HepG2 (cell line): Measurements from ENCODE around the gene DPAGT1. TPM values are rescaled to one million over a fixed set of nuclear protein-coding genes. Genes with fewer than 3 reads are reported as not detected.

Experiments used
- ATAC-seq: fragments of 200-7000 bp; cut with Tn5 transposase; 3 replicates; pipeline ENCODE4 v1.9.1; 2020; ENCODE audit warnings: mild to moderate bottlenecking, moderate library complexity
- BruUV-seq: library from RNA; stranded (reverse); fragments of 400-500 nt; replicated peaks from 2 replicates; lab custom pipeline; 2021; lab: Mats Ljungman, UMichigan
- CTCF ChIA-PET: fragments of 300-600 bp; formaldehyde crosslinking; extraction: SDS; loops from one replicate; lab custom pipeline; 2021; ENCODE audit warnings: low total read pairs, inconsistent platforms, low intra/inter-chr PET ratio; lab: Yijun Ruan, JAX
- POLR2A ChIA-PET: fragments of 350-600 bp; sonication (Branson Sonifier 250); formaldehyde crosslinking; loops from one replicate; lab custom pipeline; 2020; ENCODE audit warnings: antibody characterized with exemption, inconsistent platforms; lab: Yijun Ruan, JAX
- DNase-seq: peaks from one replicate; pipeline ENCODE4 v3.0.0-alpha.2; 2015; ENCODE audit warnings: low spot score
- FAIRE-seq: peaks from 3 replicates; lab custom pipeline; 2011; peaks lifted over from hg19 to GRCh38; lab: Jason Lieb, UNC
- H2AFZ ChIP-seq: one replicate; pipeline ENCODE4 v1.6.1; 2011; ENCODE audit warnings: low read length, inconsistent platforms
- H3K27ac ChIP-seq: fragments of 300-600 bp; 3 replicates; pipeline ENCODE4 v1.8.0; 2011; ENCODE audit warnings: mixed run types, mild to moderate bottlenecking, mixed read lengths, low read length, inconsistent platforms; ENCODE audit not compliant: insufficient read depth; ENCODE audit errors: extremely low read length
- H3K27me3 ChIP-seq, 2 experiments: fragments of 200-600 bp in 1 of 2; 2 replicates in 1 of 2; 3 replicates in 1 of 2; pipeline versions ENCODE4 v1.6.0 to v1.8.0; 2011; ENCODE audit warnings: low read length in 2 of 2, mild to moderate bottlenecking in 2 of 2, moderate library complexity in 2 of 2, inconsistent platforms in 1 of 2; ENCODE audit not compliant: insufficient read depth in 2 of 2, control insufficient read depth in 1 of 2
- H3K36me3 ChIP-seq, 2 experiments: fragments of 200-600 bp in 1 of 2; replicated peaks in 1 of 2; 2 replicates in 1 of 2; 3 replicates in 1 of 2; pipeline versions ENCODE4 v1.5.1 to v1.8.0; 2011; ENCODE audit warnings: low read length in 2 of 2, inconsistent platforms in 1 of 2; ENCODE audit not compliant: insufficient read depth in 2 of 2, control insufficient read depth in 1 of 2
- H3K4me1 ChIP-seq: 2 replicates; pipeline ENCODE4 v1.5.1; 2012; ENCODE audit warnings: low read length, inconsistent platforms; ENCODE audit not compliant: insufficient read depth
- H3K4me2 ChIP-seq: 2 replicates; pipeline ENCODE4 v1.6.0; 2011; ENCODE audit warnings: low read depth, low read length, inconsistent platforms
- H3K4me3 ChIP-seq, 3 experiments: fragments of 200-600 bp in 1 of 3; sonication (generic), shearing (Covaris generic) in 1 of 3; replicated peaks in 1 of 3; 2 replicates each; pipeline ENCODE4 v1.5.1; 2011 to 2016; ENCODE audit warnings: low read length in 3 of 3, inconsistent platforms in 2 of 3, low read depth in 2 of 3, mild to moderate bottlenecking in 2 of 3, control low read depth in 1 of 3, mixed read lengths in 1 of 3; ENCODE audit not compliant: insufficient read depth in 1 of 3
- H3K79me2 ChIP-seq: one replicate; pipeline ENCODE4 v1.6.1; 2011; ENCODE audit warnings: low read length, inconsistent platforms; ENCODE audit not compliant: insufficient read depth
- H3K9ac ChIP-seq: 2 replicates; pipeline ENCODE4 v1.6.0; 2011; ENCODE audit warnings: mild to moderate bottlenecking, low read depth, low read length, inconsistent platforms; ENCODE audit not compliant: insufficient read depth
- H3K9me3 ChIP-seq: 2 replicates; pipeline ENCODE4 v1.5.1; 2012; ENCODE audit warnings: mild to moderate bottlenecking, low read length
- H4K20me1 ChIP-seq: 2 replicates; pipeline ENCODE4 v1.6.0; 2011; ENCODE audit warnings: inconsistent platforms, mild to moderate bottlenecking, low read length, moderate library complexity; ENCODE audit not compliant: insufficient read depth
- KAT2B ChIP-seq: fragments of 150-350 bp; IDR thresholded peaks from 2 replicates; pipeline ENCODE4 v1.6.1; 2014; ENCODE audit warnings: low read depth, low read length, borderline replicate concordance
- WGBS: methylation state at CpG from one replicate; pipeline ENCODE4 v1.1.6; 2017; ENCODE audit warnings: low lambda C conversion rate; 5-methylcytosine and 5-hydroxymethylcytosine counted together
- in situ Hi-C: cut with HindIII; loops from 2 replicates; pipeline ENCODE4 v1.10.0; 2017; ENCODE audit warnings: low pct_unique_long_range_greater_than_20kb; ENCODE audit not compliant: extremely low pct_ligation_motif_present
- intact Hi-C: fragments of 100-400 bp; cut with micrococcal nuclease; formaldehyde crosslinking; loops from one replicate; pipeline ENCODE4 v1.10.0; 2022; ENCODE audit not compliant: unreplicated experiment
- polyA plus RNA-seq, 8 experiments: library from polyadenylated mRNA; depleted of rRNA in 3 of 8; stranded (reverse) in 7 of 8; unstranded in 1 of 8; fragments of >200 nt; fragmentation: Illumina TruSeq in 4 of 8; extraction: Trizol in 4 of 8; gene quantifications; 2 replicates each; pipeline versions ENCODE4 v1.2.1 to v1.2.3, GENCODE V29; 2011 to 2016; ENCODE audit warnings: low read depth in 4 of 8, missing spikeins in 1 of 8, mixed read lengths in 1 of 8; ENCODE audit not compliant: insufficient read depth in 1 of 8
- total RNA-seq, 5 experiments: library from RNA; depleted of rRNA; stranded (reverse); fragments of >200 nt; fragmentation: Illumina TruSeq; extraction: Trizol; gene quantifications; 2 replicates each; pipeline ENCODE4 v1.2.3, GENCODE V29; 2016; ENCODE audit warnings: low read depth in 1 of 5
- TF ChIP-seq, protein P1 (sequence below): sonication (generic); formaldehyde crosslinking; IDR thresholded peaks from 2 replicates; pipeline ENCODE4 v1.8.1; 2022; ENCODE audit warnings: mild to moderate bottlenecking, missing genetic modification reagents
- TF ChIP-seq, protein P2 (sequence below): sonication (generic); formaldehyde crosslinking; IDR thresholded peaks from 2 replicates; pipeline ENCODE4 v1.8.0; 2022; ENCODE audit warnings: mild to moderate bottlenecking, missing genetic modification reagents; ENCODE audit not compliant: insufficient replicate concordance

Gene DPAGT1
- total and polyA plus RNA-seq, 2 of the 13 experiments (the other 11 are each of a cell fraction or from before 2014, with no cell fraction given): 37.6 to 70.7 TPM

DNA sequence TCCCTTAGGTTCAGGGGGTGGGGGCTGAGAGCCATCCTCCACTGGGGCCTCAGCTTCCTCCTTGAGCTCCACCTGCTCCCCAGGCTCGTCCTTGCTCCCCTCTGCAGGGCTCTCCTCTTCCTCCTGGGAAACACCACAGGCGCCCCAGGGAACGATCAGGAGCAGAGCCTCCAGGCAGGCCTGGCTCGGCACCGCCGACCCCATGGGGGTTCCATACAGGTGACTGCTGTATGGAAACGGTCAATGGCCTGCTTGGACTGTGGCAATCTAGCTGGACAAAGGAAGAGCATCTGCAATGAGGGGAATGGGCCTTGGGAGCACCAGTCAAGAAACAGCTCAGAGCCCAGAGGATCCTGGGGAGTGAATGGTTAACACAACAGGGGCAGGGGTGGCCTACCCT lies 52.6 kb downstream of the DPAGT1 start:
- 95% methylated on average over 7 of the region's 7 CpGs for WGBS
- no TSS peak for BruUV-seq
- Histone ChIP-seq H4K20me1 (peaks cover 3% of the 10 kb centered on the region; the same call in 1 of the 2 replicates), H3K36me3 (peaks cover 55 to 73% of the 10 kb centered on the region in 2 experiments), H3K79me2 (peaks cover 3% of the 10 kb centered on the region), H2AFZ (no peak overlapping the region), H3K27ac (no peak overlapping the region), H3K9ac (no peak overlapping the region), H3K9me3 (no peaks in the 10 kb centered on the region), H3K4me3 (no peak overlapping the region), H3K27me3 (no peaks in the 10 kb centered on the region), H3K4me1 (no peaks in the 10 kb centered on the region), H3K4me2 (no peak overlapping the region)
- POLR2A ChIA-PET: interaction anchor here (1.1 to 1.4 kb wide), 2 partner anchors 16 to 19 kb away, joined by 3 to 4 read pairs; partner anchors contain the start of gene VPS11
- DNase-seq: no peak
- CTCF ChIA-PET: no interaction called here
- in situ Hi-C loops (no loop called here), intact Hi-C loops (no loop called here)
- ATAC-seq: no peak
- TF ChIP-seq, protein P1, sequence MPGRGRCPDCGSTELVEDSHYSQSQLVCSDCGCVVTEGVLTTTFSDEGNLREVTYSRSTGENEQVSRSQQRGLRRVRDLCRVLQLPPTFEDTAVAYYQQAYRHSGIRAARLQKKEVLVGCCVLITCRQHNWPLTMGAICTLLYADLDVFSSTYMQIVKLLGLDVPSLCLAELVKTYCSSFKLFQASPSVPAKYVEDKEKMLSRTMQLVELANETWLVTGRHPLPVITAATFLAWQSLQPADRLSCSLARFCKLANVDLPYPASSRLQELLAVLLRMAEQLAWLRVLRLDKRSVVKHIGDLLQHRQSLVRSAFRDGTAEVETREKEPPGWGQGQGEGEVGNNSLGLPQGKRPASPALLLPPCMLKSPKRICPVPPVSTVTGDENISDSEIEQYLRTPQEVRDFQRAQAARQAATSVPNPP (CRISPR knock-in tag): no peak
- FAIRE-seq: no peak

DNA sequence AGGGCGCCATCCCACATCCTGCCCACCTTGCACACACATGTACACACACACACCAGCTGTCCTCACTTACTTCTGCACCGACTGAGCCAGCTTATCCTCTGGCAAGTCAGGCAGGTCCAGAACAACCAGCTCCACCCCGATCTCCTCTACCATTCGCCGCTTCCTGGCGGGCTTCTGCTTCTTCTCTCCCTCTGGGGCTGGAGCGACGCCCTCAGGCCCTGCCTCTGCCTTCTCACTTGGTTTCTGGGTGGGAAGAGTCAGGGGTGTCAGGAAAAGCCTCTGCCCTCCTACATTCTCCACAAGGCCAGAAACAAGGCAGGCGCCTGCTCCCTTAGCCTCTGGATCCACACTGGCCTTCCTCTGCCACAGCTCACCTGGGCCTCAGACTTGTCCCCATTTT lies 53.0 kb downstream of the DPAGT1 start:
- Histone ChIP-seq H3K4me1 (no peaks in the 10 kb centered on the region), H3K9ac (no peak overlapping the region), H3K27me3 (no peaks in the 10 kb centered on the region; a peak in 1 of 5 replicates), H3K9me3 (no peaks in the 10 kb centered on the region), H3K4me3 (no peak overlapping the region), H2AFZ (no peak overlapping the region), H3K4me2 (no peak overlapping the region), H3K36me3 (peaks cover 51 to 69% of the 10 kb centered on the region in 2 experiments), H4K20me1 (peaks cover 3% of the 10 kb centered on the region; the same call in 1 of the 2 replicates), H3K79me2 (no peaks in the 10 kb centered on the region), H3K27ac (no peak overlapping the region)
- intact Hi-C loops (no loop called here), in situ Hi-C loops (no loop called here)
- DNase-seq (no peak), FAIRE-seq (no peak), ATAC-seq (no peak)
- ChIA-PET POLR2A (interaction anchor here (1.1 to 1.4 kb wide), 3 partner anchors 15 to 30 kb away, joined by 3 to 4 read pairs (median 3); partner anchors contain the start of genes TRAPPC4 and VPS11), CTCF (no interaction called here)
- 90% methylated on average over 9 of the region's 9 CpGs for WGBS
- TF ChIP-seq, protein P2, sequence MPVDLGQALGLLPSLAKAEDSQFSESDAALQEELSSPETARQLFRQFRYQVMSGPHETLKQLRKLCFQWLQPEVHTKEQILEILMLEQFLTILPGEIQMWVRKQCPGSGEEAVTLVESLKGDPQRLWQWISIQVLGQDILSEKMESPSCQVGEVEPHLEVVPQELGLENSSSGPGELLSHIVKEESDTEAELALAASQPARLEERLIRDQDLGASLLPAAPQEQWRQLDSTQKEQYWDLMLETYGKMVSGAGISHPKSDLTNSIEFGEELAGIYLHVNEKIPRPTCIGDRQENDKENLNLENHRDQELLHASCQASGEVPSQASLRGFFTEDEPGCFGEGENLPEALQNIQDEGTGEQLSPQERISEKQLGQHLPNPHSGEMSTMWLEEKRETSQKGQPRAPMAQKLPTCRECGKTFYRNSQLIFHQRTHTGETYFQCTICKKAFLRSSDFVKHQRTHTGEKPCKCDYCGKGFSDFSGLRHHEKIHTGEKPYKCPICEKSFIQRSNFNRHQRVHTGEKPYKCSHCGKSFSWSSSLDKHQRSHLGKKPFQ (CRISPR knock-in tag): no peak
- no peak for TF ChIP-seq KAT2B
- no TSS peak for BruUV-seq
